GM12878 (cell line): ENCODE measurements around the gene IP6K3. TPM values are rescaled to one million over a fixed set of nuclear protein-coding genes. Genes with fewer than 3 reads are reported as not detected.

Experiments used
- ATAC-seq: fragments of 200-7000 bp; cut with Tn5 transposase; 3 replicates; pipeline ENCODE4 v1.9.1; 2020; ENCODE audit warnings: mild to moderate bottlenecking, moderate library complexity
- BruUV-seq: library from RNA; stranded (reverse); fragments of 400-500 nt; replicated peaks from 2 replicates; lab custom pipeline; 2021; lab: Mats Ljungman, UMichigan
- CTCF ChIA-PET: fragments of 300-600 bp; sonication (Branson Sonifier 250); formaldehyde crosslinking; extraction: SDS; loops from one replicate; lab custom pipeline; 2021; ENCODE audit warnings: inconsistent platforms; lab: Yijun Ruan, JAX
- POLR2A ChIA-PET: fragments of 350-600 bp; formaldehyde crosslinking; extraction: SDS; loops from one replicate; lab custom pipeline; 2021; ENCODE audit warnings: inconsistent platforms; lab: Charles Lee
- RAD21 ChIA-PET: fragments of 300-600 bp; sonication (Branson Sonifier 250); formaldehyde crosslinking; loops from one replicate; lab custom pipeline; 2023; ENCODE audit warnings: antibody characterized with exemption; ENCODE audit not compliant: unreplicated experiment; lab: Charles Lee
- SMC1A ChIA-PET: fragments of 300-600 bp; sonication (Branson Sonifier 250); formaldehyde crosslinking; loops from one replicate; lab custom pipeline; 2023; ENCODE audit not compliant: unreplicated experiment, uncharacterized antibody; lab: Charles Lee
- DNase-seq: peaks from one replicate; pipeline ENCODE4 v3.0.0-alpha.2; 2011; ENCODE audit warnings: low read depth, low spot score
- FAIRE-seq: peaks from 3 replicates; lab custom pipeline; 2011; peaks lifted over from hg19 to GRCh38; lab: Jason Lieb, UNC
- H2AFZ ChIP-seq: 2 replicates; pipeline ENCODE4 v1.6.0; 2011; ENCODE audit warnings: low read depth, low read length, control low read depth; ENCODE audit not compliant: control insufficient read depth
- H3K27ac ChIP-seq: 2 replicates; pipeline ENCODE4 v1.5.1; 2011; ENCODE audit warnings: control low read depth; ENCODE audit not compliant: control insufficient read depth, insufficient read depth
- H3K27me3 ChIP-seq, 2 experiments: replicated peaks in 1 of 2; 2 replicates each; pipeline versions ENCODE4 v1.6.0 to v1.6.1; 2011; ENCODE audit warnings: low read length in 1 of 2; ENCODE audit not compliant: control insufficient read depth in 2 of 2, insufficient read depth in 2 of 2
- H3K36me3 ChIP-seq, 2 experiments: 2 replicates each; pipeline ENCODE4 v1.5.1; 2011; ENCODE audit warnings: low read length in 1 of 2; ENCODE audit not compliant: control insufficient read depth in 2 of 2, insufficient read depth in 2 of 2
- H3K4me1 ChIP-seq: 2 replicates; pipeline ENCODE4 v1.6.1; 2011; ENCODE audit warnings: mild to moderate bottlenecking, low read length, moderate library complexity, mixed read lengths; ENCODE audit not compliant: control insufficient read depth, insufficient read depth
- H3K4me2 ChIP-seq: 2 replicates; pipeline ENCODE4 v1.6.0; 2011; ENCODE audit warnings: control low read depth; ENCODE audit not compliant: control insufficient read depth, insufficient read depth
- H3K4me3 ChIP-seq: fragments of 200-600 bp; sonication (generic); 2 replicates; pipeline ENCODE4 v1.5.1; 2016
- H3K79me2 ChIP-seq: 2 replicates; pipeline ENCODE4 v1.6.0; 2011; ENCODE audit warnings: low read length; ENCODE audit not compliant: control insufficient read depth, insufficient read depth
- H3K9ac ChIP-seq: 2 replicates; pipeline ENCODE4 v1.8.0; 2011; ENCODE audit warnings: low read length, control low read depth, mixed read lengths; ENCODE audit not compliant: control insufficient read depth, insufficient read depth
- H3K9me3 ChIP-seq: replicated peaks from 3 replicates; pipeline ENCODE4 v1.5.1; 2011; ENCODE audit warnings: mild to moderate bottlenecking, low read length; ENCODE audit not compliant: control insufficient read depth, insufficient read depth
- H4K20me1 ChIP-seq: 2 replicates; pipeline ENCODE4 v1.6.0; 2011; ENCODE audit not compliant: control insufficient read depth, insufficient read depth
- BRCA1 ChIP-seq: IDR thresholded peaks from 2 replicates; pipeline ENCODE4 v1.6.1; 2011; ENCODE audit warnings: low read depth, low read length, improper control_type of control experiment
- IKZF2 ChIP-seq, 2 experiments: fragments of 450-650 bp; IDR thresholded peaks; 2 replicates each; pipeline ENCODE4 v1.6.1; 2017; ENCODE audit warnings: mild to moderate bottlenecking in 2 of 2, moderate library complexity in 2 of 2
- NBN ChIP-seq: fragments of 450-650 bp; IDR thresholded peaks from 2 replicates; pipeline ENCODE4 v1.6.1; 2016
- PBX3 ChIP-seq: IDR thresholded peaks from 2 replicates; pipeline ENCODE4 v1.6.1; 2011; ENCODE audit warnings: mild to moderate bottlenecking, low read depth, low read length, moderate library complexity; ENCODE audit not compliant: insufficient replicate concordance
- RAD51 ChIP-seq: fragments of 450-650 bp; IDR thresholded peaks from 2 replicates; pipeline ENCODE4 v1.6.1; 2016; ENCODE audit warnings: moderate library complexity, mild to moderate bottlenecking, inconsistent platforms
- RELB ChIP-seq: fragments of 450-650 bp; IDR thresholded peaks from 2 replicates; pipeline ENCODE4 v1.6.1; 2017; ENCODE audit warnings: low read depth, mild to moderate bottlenecking, moderate library complexity
- STAT1 ChIP-seq: fragments of 450-650 bp; conservative IDR thresholded peaks from 2 replicates; pipeline ENCODE4 v1.6.1; 2014; ENCODE audit warnings: antibody characterized with exemption, mild to moderate bottlenecking
- STAT3 ChIP-seq: IDR thresholded peaks from 2 replicates; pipeline ENCODE4 v1.6.1; 2011; ENCODE audit warnings: low read depth, low read length, improper control_type of control experiment
- TBL1XR1 ChIP-seq: IDR thresholded peaks from 2 replicates; pipeline ENCODE4 v1.6.1; 2012; ENCODE audit warnings: low read depth, low read length, improper control_type of control experiment
- ZNF384 ChIP-seq: IDR thresholded peaks from 2 replicates; pipeline ENCODE4 v1.6.1; 2012; ENCODE audit warnings: low read depth, mild to moderate bottlenecking, low read length, improper control_type of control experiment, borderline replicate concordance
- WGBS: methylation state at CpG from one replicate; pipeline ENCODE4 v1.1.6; 2016; ENCODE audit warnings: low lambda C conversion rate; ENCODE audit not compliant: insufficient replicate concordance, insufficient coverage; ENCODE audit errors: missing lambda C conversion rate; 5-methylcytosine and 5-hydroxymethylcytosine counted together
- in situ Hi-C: fragments of 300-500 bp; cut with MboI; formaldehyde crosslinking; loops from 9 replicates; pipeline ENCODE4 v1.14.3; 2018; ENCODE audit warnings: mixed read lengths
- intact Hi-C: fragments of 100-400 bp; cut with micrococcal nuclease; formaldehyde crosslinking; loops from one replicate; pipeline ENCODE4 v1.14.2; 2022; ENCODE audit not compliant: unreplicated experiment
- polyA plus RNA-seq, 11 experiments: library from polyadenylated mRNA; depleted of rRNA in 4 of 11; unstranded in 6 of 11; stranded (reverse) in 5 of 11; fragments of >200 nt; fragmentation: Nextera tagmentation in 4 of 11; fragmentation: Illumina TruSeq in 1 of 11; extraction: Ambion mirVana in 4 of 11; extraction: Trizol in 1 of 11; gene quantifications; 1 replicate in 1 of 11; 2 replicates in 10 of 11; pipeline versions ENCODE4 v1.2.1 to v1.2.3, GENCODE V29; 2011 to 2016; ENCODE audit warnings: inconsistent platforms in 2 of 11, missing spikeins in 2 of 11, low read depth in 1 of 11
- total RNA-seq, 4 experiments: library from RNA; depleted of rRNA in 3 of 4; stranded (reverse); fragments of >200 nt in 3 of 4; fragmentation: Illumina TruSeq in 1 of 4; extraction: Trizol in 1 of 4; gene quantifications; 2 replicates each; pipeline versions ENCODE4 v1.2.1 to v1.2.3, GENCODE V29; 2013 to 2021

IP6K3 gene
- total and polyA plus RNA-seq, 10 of the 15 experiments (the other 5 are each of a cell fraction or from before 2014, with no cell fraction given): 0.02 to 0.15 (median 0.09) TPM; not detected in 7

GRCh38 chr6:33717934-33718455 is 28.7 kb downstream of the IP6K3 start:
- intact Hi-C loops: no loop called here
- SMC1A ChIA-PET: no interaction called here

More at GRCh38 chr6:33717934-33718455, 28.7 kb downstream of the IP6K3 start:
- peaks cover 2% of the 10 kb centered on the region in 2 experiments; a peak in 1 of 4 replicates for H3K27me3 ChIP-seq
- ChIA-PET POLR2A (no interaction called here), RAD21 (no interaction called here), CTCF (no interaction called here)
- H3K4me2 ChIP-seq: no peak overlapping the region
- no TSS peak for BruUV-seq
- no peaks in the 10 kb centered on the region for H4K20me1 ChIP-seq
- H3K4me3 ChIP-seq: no peak overlapping the region
- 65% methylated on average over 6 of the region's 6 CpGs for WGBS
- in situ Hi-C loops: no loop called here
- DNase-seq (no peak), FAIRE-seq (no peak), ATAC-seq (no peak)
- H3K79me2 ChIP-seq: no peaks in the 10 kb centered on the region
- H3K9me3 ChIP-seq: no peaks in the 10 kb centered on the region
- peaks cover 12% of the 10 kb centered on the region for H3K4me1 ChIP-seq
- no peak overlapping the region for H2AFZ ChIP-seq
- TF ChIP-seq PBX3: no peak
- TF ChIP-seq RAD51: no peak
- TF ChIP-seq BRCA1: no peak
- no peak for TF ChIP-seq NBN
- no peak for TF ChIP-seq TBL1XR1
- no peak for TF ChIP-seq RELB
- no peak for TF ChIP-seq STAT3
- TF ChIP-seq ZNF384: no peak
- TF ChIP-seq IKZF2 (IDR thresholded peaks at IDR 0.05): no peak
- no peak for TF ChIP-seq STAT1
- H3K27ac ChIP-seq: no peak overlapping the region
- H3K36me3 ChIP-seq: no peaks in the 10 kb centered on the region; a peak in 1 of 4 replicates
- no peak overlapping the region for H3K9ac ChIP-seq
